CD14-positive monocyte (primary cell): ENCODE data around the gene CLEC4G. TPM values are rescaled to one million over a fixed set of nuclear protein-coding genes. Genes with fewer than 3 reads are reported as not detected.

Source experiments
- DNase-seq, 3 donors: peaks; one replicate each; pipeline ENCODE4 v3.0.0-alpha.2; 2011 to 2022
- H2AFZ ChIP-seq: 2 replicates; pipeline ENCODE4 v1.6.0; 2012; ENCODE audit warnings: mild to moderate bottlenecking, low read depth, low read length, inconsistent platforms; ENCODE audit not compliant: insufficient read depth, poor library complexity, severe bottlenecking
- H3K27ac ChIP-seq, 2 donors: 1 replicate in 1 of 2; 2 replicates in 1 of 2; pipeline ENCODE4 v1.5.1; 2012 to 2013; ENCODE audit warnings: low read length in 2 of 2, control low read depth in 1 of 2, inconsistent platforms in 1 of 2, low read depth in 1 of 2, mild to moderate bottlenecking in 1 of 2
- H3K27me3 ChIP-seq, 2 donors: one replicate each; pipeline versions ENCODE4 v1.6.0 to v1.6.1; 2011 to 2013; ENCODE audit warnings: low read length in 2 of 2; ENCODE audit not compliant: control insufficient read depth in 2 of 2, insufficient read depth in 2 of 2
- H3K36me3 ChIP-seq, 2 donors: replicated peaks in 1 of 2; 1 replicate in 1 of 2; 2 replicates in 1 of 2; pipeline versions ENCODE4 v1.5.1 to v1.6.1; 2012 to 2013; ENCODE audit warnings: low read length in 2 of 2, control low read depth in 1 of 2, inconsistent platforms in 1 of 2, mild to moderate bottlenecking in 1 of 2; ENCODE audit not compliant: insufficient read depth in 2 of 2, control insufficient read depth in 1 of 2
- H3K4me1 ChIP-seq, 2 donors: 1 replicate in 1 of 2; 2 replicates in 1 of 2; pipeline versions ENCODE4 v1.5.1 to v1.6.1; 2012 to 2013; ENCODE audit warnings: low read length in 2 of 2, control low read depth in 1 of 2, inconsistent platforms in 1 of 2, mild to moderate bottlenecking in 1 of 2, moderate library complexity in 1 of 2; ENCODE audit not compliant: insufficient read depth in 2 of 2, control insufficient read depth in 1 of 2
- H3K4me2 ChIP-seq: replicated peaks from 2 replicates; pipeline ENCODE3; 2012; ENCODE audit warnings: low read length, moderate library complexity, mild to moderate bottlenecking; ENCODE audit not compliant: poor library complexity, severe bottlenecking; ENCODE audit errors: extremely low read depth
- H3K4me3 ChIP-seq, 3 experiments: fragments of 200-600 bp in 1 of 3; sonication (generic) in 1 of 3; replicated peaks in 1 of 3; 1 replicate in 2 of 3; 2 replicates in 1 of 3; pipeline ENCODE4 v1.5.1; 2011 to 2013; ENCODE audit warnings: low read length in 3 of 3, mild to moderate bottlenecking in 3 of 3, control low read depth in 2 of 3, low read depth in 2 of 3, inconsistent platforms in 1 of 3, moderate library complexity in 1 of 3
- H3K79me2 ChIP-seq: 2 replicates; pipeline ENCODE4 v1.6.0; 2012; ENCODE audit warnings: mild to moderate bottlenecking, control low read depth, inconsistent platforms, low read length, moderate library complexity; ENCODE audit not compliant: insufficient read depth
- H3K9ac ChIP-seq: 2 replicates; pipeline ENCODE4 v1.6.0; 2017; ENCODE audit warnings: low read length, mild to moderate bottlenecking; ENCODE audit not compliant: insufficient read depth, poor library complexity, severe bottlenecking
- H3K9me3 ChIP-seq, 2 donors: replicated peaks in 1 of 2; 1 replicate in 1 of 2; 2 replicates in 1 of 2; pipeline versions ENCODE4 v1.5.1 to v1.6.1; 2012 to 2013; ENCODE audit warnings: low read length in 2 of 2, control low read depth in 1 of 2; ENCODE audit not compliant: control insufficient read depth in 1 of 2, insufficient read depth in 1 of 2
- H4K20me1 ChIP-seq: 2 replicates; pipeline ENCODE4 v1.6.0; 2012; ENCODE audit warnings: mild to moderate bottlenecking, low read length, control low read depth, moderate library complexity; ENCODE audit not compliant: insufficient read depth
- H3K27ac Mint-ChIP-seq, 7 donors: one replicate each; pipeline ENCODE4 v1.8.0; 2020; ENCODE audit warnings: mild to moderate bottlenecking in 7 of 7, mixed read lengths in 7 of 7, moderate library complexity in 6 of 7, inconsistent platforms in 2 of 7
- H3K27me3 Mint-ChIP-seq, 3 donors: one replicate each; pipeline ENCODE4 v1.8.0; 2021 to 2022; ENCODE audit warnings: low read depth in 3 of 3, mild to moderate bottlenecking in 3 of 3, mixed read lengths in 3 of 3, moderate library complexity in 3 of 3, inconsistent platforms in 1 of 3
- H3K36me3 Mint-ChIP-seq, 2 donors: one replicate each; pipeline ENCODE4 v1.8.0; 2020; ENCODE audit warnings: mixed read lengths in 2 of 2, inconsistent platforms in 1 of 2, mild to moderate bottlenecking in 1 of 2
- H3K4me1 Mint-ChIP-seq: one replicate; pipeline ENCODE4 v1.8.0; 2020; ENCODE audit warnings: mild to moderate bottlenecking, mixed read lengths
- H3K4me3 Mint-ChIP-seq, 2 donors: one replicate each; pipeline ENCODE4 v1.8.0; 2020; ENCODE audit warnings: mild to moderate bottlenecking in 2 of 2, mixed read lengths in 2 of 2, moderate library complexity in 1 of 2
- H3K9me3 Mint-ChIP-seq, 7 donors: one replicate each; pipeline ENCODE4 v1.8.0; 2020 to 2022; ENCODE audit warnings: mixed read lengths in 7 of 7, mild to moderate bottlenecking in 6 of 7, moderate library complexity in 6 of 7, inconsistent platforms in 2 of 7
- WGBS: methylation state at CpG from one replicate; pipeline ENCODE4 v1.1.5; 2013; ENCODE audit warnings: missing lambda C conversion rate; ENCODE audit not compliant: insufficient coverage; 5-methylcytosine and 5-hydroxymethylcytosine counted together
- intact Hi-C, 2 donors: fragments of 100-400 bp; cut with micrococcal nuclease; formaldehyde crosslinking; loops; one replicate each; pipeline versions ENCODE4 v1.15.0 to v1.15.1; 2023
- polyA plus RNA-seq, 3 donors: library from polyadenylated mRNA; depleted of rRNA in 1 of 3; unstranded in 2 of 3; stranded (reverse) in 1 of 3; fragments of 300-500 nt in 2 of 3; fragments of >200 nt in 1 of 3; fragmentation: Illumina TruSeq in 2 of 3; gene quantifications; 1 replicate in 2 of 3; 2 replicates in 1 of 3; pipeline ENCODE4 v1.2.3, GENCODE V29; 2012 to 2021
- TF ChIP-seq, protein P1 (sequence below): fragments of 200-600 bp; IDR thresholded peaks from one replicate; pipeline ENCODE4 v1.8.0; 2022; ENCODE audit warnings: antibody characterized with exemption, mild to moderate bottlenecking

Gene CLEC4G
- polyA plus RNA-seq, 3 donors = 4.7 to 7.9 (median 7.1) TPM

- Histone ChIP-seq H3K4me1 (peaks cover 54 to 61% of the 10 kb centered on the region in 2 donors), H3K4me3 (no peak overlapping the region), H3K79me2 (no peaks in the 10 kb centered on the region), H3K4me2 (no peak overlapping the region), H4K20me1 (no peaks in the 10 kb centered on the region), H3K27me3 (no peaks in the 10 kb centered on the region), H3K9ac (no peak overlapping the region), H3K36me3 (no peaks in the 10 kb centered on the region), H3K27ac (no peak overlapping the region), H2AFZ (no peak overlapping the region), H3K9me3 (no peaks in the 10 kb centered on the region)
- intact Hi-C loops = loop anchor here (5.0 kb wide), 3 partner anchors 38 to 53 kb away; no protein-coding TSS in a partner anchor
- TF ChIP-seq, protein P1, sequence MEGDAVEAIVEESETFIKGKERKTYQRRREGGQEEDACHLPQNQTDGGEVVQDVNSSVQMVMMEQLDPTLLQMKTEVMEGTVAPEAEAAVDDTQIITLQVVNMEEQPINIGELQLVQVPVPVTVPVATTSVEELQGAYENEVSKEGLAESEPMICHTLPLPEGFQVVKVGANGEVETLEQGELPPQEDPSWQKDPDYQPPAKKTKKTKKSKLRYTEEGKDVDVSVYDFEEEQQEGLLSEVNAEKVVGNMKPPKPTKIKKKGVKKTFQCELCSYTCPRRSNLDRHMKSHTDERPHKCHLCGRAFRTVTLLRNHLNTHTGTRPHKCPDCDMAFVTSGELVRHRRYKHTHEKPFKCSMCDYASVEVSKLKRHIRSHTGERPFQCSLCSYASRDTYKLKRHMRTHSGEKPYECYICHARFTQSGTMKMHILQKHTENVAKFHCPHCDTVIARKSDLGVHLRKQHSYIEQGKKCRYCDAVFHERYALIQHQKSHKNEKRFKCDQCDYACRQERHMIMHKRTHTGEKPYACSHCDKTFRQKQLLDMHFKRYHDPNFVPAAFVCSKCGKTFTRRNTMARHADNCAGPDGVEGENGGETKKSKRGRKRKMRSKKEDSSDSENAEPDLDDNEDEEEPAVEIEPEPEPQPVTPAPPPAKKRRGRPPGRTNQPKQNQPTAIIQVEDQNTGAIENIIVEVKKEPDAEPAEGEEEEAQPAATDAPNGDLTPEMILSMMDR = no peak
- Mint-ChIP-seq H3K4me3 (peak overlapping the region; percentile 25 to 86), H3K27ac (peak overlapping the region in 5 of 7 donors; percentile 54 to 89 (median 86)), H3K27me3 (peaks cover 4 to 10% (median 4%) of the 10 kb centered on the region in 3 donors), H3K4me1 (peaks cover 58% of the 10 kb centered on the region), H3K9me3 (no peaks in the 10 kb centered on the region), H3K36me3 (peaks cover 0 to 2% of the 10 kb centered on the region in 2 donors)
- 85% methylated on average over 3 of the region's 15 CpGs for WGBS
- peak; percentile 47 to 70 (median 61) for DNase-seq
Observed at GRCh38 chr19:7699417-7700401, 32.2 kb downstream of the CLEC4G start.

DNA sequence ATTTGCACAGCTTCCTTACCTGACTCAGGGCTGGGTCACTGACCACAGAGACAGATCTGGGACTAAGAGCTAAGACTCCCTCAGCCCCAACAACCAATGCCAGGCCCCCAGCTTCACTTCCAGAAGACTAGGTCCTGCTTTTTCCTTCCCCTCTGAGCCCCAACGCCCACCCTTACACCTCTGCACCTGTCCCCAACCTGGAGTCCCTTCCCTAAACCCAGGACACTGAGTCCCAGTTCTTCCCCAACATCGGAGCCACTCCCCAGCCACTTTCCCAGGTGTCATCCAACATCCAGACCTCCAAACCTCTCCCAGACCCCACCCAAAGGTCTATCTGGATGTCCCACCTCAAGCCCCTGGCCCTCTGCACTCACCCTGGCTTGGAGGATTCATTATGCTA lies 32.9 kb downstream of the CLEC4G start:
- Mint-ChIP-seq H3K4me3 (peak overlapping the region; percentile 25 to 86), H3K9me3 (no peaks in the 10 kb centered on the region), H3K36me3 (peaks cover 0 to 2% of the 10 kb centered on the region in 2 donors), H3K4me1 (peaks cover 58% of the 10 kb centered on the region), H3K27me3 (peaks cover 4 to 10% (median 4%) of the 10 kb centered on the region in 3 donors), H3K27ac (peak overlapping the region in 6 of 7 donors; percentile 54 to 89 (median 80))
- TF ChIP-seq, protein P1 = no peak
- no peaks in the 10 kb centered on the region for H3K79me2 ChIP-seq
- no peaks in the 10 kb centered on the region for H3K9me3 ChIP-seq
- no peak overlapping the region for H3K4me3 ChIP-seq
- no peak overlapping the region for H3K9ac ChIP-seq
- H4K20me1 ChIP-seq = no peaks in the 10 kb centered on the region
- H3K36me3 ChIP-seq = no peaks in the 10 kb centered on the region
- peak in 1 of 3 donors; percentile 11 for DNase-seq
- H3K27ac ChIP-seq = no peak overlapping the region
- intact Hi-C loops = loop anchor here (5.0 kb wide), 2 partner anchors 38 to 43 kb away; no protein-coding TSS in a partner anchor
- H3K4me2 ChIP-seq = no peak overlapping the region
- H3K4me1 ChIP-seq = peaks cover 53 to 60% of the 10 kb centered on the region in 2 donors
- 30% methylated on average over 2 of the region's 2 CpGs for WGBS
- no peaks in the 10 kb centered on the region for H3K27me3 ChIP-seq
- no peak overlapping the region for H2AFZ ChIP-seq
